NCI-H2227 (cell line): ENCODE data around the gene DOK6.

ENCODE experiments used
- DNase-seq: peaks from one replicate; lab custom pipeline; 2025; ENCODE audit not compliant: unreplicated experiment; lab: John Stamatoyannopoulos, UW

DOK6 gene

DNA sequence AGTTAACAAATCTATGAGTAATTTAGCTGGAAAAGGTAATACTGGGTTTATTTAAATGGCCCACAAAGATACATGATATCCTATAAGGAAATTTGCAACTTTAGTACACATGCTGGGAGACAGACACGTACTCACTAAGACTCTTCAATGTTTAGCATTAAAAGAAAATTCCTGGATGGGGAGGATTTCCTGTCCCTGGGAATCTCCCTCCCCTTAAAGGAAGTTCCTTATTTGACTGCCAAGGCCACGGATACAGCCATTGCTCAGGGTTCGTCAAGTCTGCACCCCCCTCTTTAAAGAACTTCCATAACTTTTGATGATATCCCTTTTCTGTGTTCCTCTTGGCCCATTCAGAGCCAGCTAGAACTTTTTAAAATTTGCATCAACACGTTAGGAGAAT, 279.4 kb downstream of the DOK6 start:
- no peak for DNase-seq

- DNase-seq: no peak
Observed at GRCh38 chr18:69683176-69683575, 282.5 kb downstream of the DOK6 start.

DNA sequence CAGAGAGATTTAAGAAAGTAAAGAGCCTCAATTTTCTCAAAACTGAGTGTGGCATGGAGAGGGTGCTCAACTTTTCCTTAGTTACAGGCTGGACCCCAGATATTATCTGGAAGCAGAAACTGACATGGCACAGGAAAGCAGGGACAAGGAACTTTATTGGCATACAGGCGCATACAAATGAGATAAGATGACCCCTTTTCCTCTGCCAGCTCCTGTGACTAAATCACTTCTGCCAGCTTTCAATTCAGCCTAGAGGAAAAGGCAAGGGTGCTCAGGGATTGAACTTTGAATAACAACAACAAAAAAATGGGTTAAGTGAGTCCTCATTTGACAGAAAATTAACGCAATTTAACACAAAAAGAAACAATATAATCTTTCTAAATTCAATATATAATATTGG, 284.1 kb downstream of the DOK6 start:
- no peak for DNase-seq

GRCh38 chr18:69686861-69687260, 286.2 kb downstream of the DOK6 start:
- DNase-seq: no peak

DNA sequence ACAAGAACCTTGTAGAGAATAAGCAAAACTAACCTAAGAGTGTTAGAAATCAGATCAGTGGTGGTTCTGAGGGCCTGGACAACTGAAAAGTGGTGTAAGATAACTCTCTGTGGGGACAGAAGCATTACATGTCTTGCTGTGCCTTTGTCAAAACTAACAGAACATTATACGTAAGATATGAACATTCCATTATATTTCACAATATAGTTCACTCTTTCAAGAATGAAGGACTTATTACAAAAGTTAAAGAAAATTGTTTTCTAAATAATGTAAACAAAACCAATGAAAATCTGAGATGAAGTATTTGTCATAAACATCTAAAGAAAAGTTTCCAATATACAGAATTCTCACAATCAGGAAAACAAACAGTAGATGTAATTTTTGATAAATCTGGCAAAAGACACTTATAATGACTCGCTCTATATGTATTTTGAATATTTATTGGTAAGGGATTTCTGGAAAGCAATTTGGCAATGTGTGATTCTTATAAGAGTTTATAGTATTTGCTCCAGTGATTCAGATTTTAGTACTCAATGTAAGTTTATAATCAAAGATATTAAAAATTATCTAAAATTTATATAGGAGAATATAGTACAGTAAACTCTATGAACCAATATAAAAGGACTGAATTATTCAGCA, 288.6 kb downstream of the DOK6 start:
- no peak for DNase-seq

DNA sequence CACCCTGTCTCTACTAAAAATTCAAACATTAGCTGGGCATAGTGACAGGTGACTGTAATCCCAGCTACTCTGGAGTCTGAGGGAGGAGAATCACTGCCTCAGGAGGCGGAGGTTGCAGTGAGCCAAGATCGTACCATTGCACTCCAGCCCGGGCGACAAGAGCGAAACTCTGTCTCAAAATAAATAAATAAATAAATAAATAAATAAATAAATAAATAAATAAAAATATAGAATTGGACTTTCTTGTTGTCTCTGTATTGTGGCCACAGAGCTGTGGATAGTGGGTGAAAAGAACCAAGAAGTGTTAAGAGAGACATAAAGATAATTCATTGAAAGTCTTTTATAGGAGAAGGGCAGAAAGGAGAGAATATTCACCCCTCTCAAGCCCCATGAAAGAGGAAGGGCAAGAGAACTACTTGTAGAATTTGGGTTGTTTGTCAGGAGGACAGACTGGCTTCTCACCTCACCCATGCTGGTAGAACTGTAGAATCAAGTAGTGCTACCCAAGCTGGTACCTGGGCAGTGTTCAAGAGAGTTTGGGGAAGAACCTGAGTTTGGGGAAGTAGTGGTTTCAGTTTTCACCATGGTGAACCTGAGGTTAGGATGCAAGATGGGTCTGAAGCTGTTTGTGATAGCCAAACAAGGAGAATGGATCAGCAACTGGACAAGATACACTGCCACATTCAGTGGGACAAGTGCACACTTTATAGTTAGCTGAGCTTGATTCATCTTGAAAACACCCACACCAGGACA, 290.5 kb downstream of the DOK6 start:
- DNase-seq: no peak

- no peak for DNase-seq
Observed at GRCh38 chr18:69697069-69697468, 296.4 kb downstream of the DOK6 start.

GRCh38 chr18:69697689-69698088, 297.0 kb downstream of the DOK6 start:
- DNase-seq: no peak

DNA sequence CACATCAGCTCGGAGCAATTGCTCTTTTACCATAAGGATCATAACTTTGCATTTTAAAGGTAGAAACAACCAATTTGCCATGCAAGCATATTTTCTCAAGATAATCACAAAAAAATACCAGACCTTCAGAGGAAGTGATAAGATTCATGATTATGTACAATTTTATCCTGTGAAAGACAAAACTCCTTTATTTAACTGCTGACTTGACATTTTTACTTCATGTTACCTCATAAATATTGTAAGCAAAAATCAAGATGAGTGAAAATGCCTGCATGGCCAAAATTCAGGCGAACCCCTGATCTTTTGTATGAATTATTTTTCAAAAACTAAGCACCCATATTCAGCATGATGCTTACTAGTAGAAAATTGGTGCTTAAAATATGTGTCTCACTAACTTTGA, 300.6 kb downstream of the DOK6 start:
- DNase-seq: no peak

DNA sequence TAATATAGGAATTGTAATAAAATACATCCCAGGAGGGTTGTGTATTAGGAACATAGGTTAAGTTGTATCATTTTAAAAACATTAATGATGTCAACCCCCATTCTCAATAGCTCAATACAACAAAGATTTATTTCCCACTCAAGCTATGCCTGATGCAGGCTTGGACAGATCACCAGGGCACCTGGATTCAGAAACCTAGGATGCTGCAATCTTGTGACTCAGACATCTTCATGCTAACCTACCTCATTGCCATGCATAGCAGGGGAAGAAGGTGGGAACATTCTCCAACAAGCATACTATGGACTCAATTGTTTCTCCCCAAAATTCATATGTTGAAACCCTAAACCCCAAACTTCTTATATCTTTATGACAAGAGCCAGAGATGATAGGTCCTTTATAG, 302.8 kb downstream of the DOK6 start:
- DNase-seq: no peak

- no peak for DNase-seq
Observed at GRCh38 chr18:69705987-69706386, 305.3 kb downstream of the DOK6 start.

DNA sequence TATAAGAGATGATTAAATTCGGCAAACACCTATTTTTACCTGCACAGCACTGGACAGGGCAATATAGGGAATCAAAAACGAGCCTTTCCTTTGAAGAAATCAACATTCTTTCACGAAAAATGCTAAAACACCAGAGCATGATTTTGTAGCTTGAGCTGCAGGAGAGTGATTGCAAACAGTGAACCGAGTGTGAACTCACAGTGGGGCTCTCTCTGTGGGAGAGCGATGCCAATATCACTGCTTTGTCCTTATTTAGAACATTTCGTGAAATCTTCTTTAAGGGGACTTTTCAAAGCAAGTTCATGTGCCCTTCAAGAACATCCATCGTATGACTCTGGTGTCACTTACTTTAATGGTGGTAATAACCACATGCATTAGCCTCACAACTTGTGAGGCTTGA, 308.2 kb downstream of the DOK6 start:
- DNase-seq: no peak

DNA sequence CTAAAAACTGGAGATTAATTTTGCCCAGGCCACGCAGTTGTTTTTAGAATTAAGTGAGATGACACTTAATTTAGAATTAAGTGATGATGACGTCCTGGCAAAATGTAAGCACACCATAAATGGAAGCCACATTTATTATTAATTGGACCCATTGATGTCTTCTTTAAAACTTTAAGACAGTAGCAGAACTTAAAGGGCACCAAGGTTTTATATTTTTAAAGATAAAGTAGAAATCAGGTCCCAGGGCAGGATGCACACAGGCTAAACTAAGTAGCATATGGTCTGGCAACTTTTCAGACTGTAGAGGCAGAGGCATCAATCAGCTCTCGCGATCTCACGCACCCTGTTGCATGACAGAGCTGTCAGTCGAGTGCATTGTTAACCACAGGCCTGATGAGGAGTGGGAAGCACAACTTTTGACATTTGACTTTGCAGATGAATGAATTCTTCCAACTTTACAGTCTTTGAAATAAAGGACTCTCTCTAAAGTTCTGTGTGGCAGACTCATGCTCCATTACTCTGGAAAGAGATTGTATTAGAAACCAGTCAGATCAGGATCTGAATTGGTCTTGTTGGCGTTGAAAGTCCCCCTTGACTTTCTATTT, 314.6 kb downstream of the DOK6 start:
- no peak for DNase-seq

- DNase-seq: no peak
Observed at GRCh38 chr18:69717586-69717985, 316.9 kb downstream of the DOK6 start.

DNA sequence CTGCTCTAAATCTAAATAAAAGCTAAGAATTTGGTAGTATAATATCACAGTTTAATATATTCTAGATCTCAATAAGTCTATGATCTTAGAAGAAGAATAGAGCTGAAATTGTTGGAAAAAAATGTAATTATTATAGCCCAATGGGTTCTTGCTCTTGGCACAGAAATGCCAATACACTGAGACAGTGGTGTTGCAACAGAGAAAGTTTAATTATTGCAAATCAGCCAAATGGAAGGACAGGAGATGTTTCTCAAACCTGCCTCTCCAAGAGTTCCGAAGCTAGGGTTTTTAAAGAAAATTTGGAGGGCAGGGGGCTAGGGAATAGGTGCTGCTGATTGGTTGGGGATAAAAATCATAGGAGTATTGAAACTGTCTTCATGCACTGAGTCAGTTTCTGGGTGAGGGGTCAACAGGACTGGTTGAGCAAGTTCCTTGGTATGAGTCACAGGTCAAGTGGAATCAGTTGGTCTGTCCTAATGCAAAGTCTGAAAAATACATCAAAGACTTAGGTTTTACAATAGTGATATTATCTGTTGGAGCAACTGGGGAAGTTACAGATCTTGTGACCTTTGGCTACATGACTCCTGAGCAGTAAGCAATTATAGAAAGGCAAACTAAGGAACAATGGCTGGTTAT, 318.3 kb downstream of the DOK6 start:
- no peak for DNase-seq

DNA sequence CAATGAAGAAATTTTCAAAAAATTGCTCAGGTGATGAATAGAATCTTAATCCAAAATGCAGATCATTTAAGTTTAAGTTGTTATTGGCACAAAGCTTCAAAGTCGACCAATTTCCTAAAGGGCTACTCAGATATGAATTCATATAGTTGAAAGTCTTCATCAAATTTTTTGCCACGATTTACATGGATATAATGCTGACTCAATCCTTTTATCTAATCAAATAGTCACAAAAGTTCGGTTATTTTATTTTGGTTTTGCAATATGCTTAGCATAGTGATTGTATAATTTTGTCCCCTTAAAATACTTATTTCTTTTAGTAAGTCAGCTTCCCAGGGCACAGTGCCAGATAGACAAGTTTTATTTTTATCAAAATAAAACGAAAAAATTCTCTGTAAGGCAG, 319.7 kb downstream of the DOK6 start:
- no peak for DNase-seq

DNA sequence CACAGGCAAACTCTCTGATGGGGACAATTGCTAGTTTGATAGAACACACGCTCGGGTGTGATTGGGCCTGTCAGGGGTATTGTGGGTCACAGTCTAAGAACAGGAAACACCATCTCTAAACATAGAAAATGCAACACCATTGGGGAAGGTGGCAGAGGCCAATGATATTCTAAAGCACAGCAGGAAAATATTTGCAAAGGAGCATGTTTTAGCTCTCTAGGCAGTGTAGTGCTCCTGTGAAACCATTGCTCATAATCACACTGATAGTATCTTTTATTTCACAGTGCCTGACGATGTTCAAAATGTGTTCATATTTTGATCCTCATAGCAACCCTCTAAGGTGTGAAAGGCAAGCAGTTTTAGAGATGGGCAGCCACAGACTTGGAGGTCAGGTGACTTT, 322.7 kb downstream of the DOK6 start:
- DNase-seq: no peak

GRCh38 chr18:69725009-69725408, 324.3 kb downstream of the DOK6 start:
- no peak for DNase-seq

DNA sequence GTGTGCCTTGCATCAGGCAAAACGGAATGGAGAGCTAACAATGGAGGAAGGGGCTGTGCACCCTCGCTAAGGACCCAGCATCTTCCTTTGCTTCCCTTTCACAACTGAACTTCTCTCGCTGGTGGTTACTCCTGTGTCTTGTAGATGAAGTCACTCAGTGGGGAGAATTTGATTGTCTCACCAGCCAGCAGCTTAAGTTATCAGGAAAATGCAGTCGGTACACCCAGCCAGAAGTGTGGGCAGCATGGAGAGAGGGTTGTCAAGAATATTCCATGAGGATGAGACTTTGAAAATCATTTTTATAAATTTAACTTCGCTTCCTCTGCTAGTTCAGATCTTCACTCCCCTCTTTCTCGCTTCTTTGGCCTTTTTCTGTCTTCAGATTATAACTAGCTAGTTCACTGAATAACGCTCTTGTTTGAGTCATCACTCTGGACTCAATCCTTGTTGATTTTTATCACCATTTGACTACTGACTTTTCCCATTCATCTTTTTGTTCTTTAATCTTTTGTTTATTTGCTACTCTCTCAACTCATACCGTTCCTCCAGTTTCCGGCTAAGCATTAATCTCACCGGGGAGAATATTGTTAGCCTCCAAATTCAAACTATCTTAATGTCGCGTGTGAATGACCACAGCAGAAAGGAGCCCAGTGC, 325.3 kb downstream of the DOK6 start:
- DNase-seq: no peak

GRCh38 chr18:69727912-69728572, 327.4 kb downstream of the DOK6 start:
- DNase-seq: no peak

- DNase-seq: no peak
Observed at GRCh38 chr18:69730664-69731063, 330.0 kb downstream of the DOK6 start.
